Glutamatergic neuron (in vitro differentiated cells): ENCODE results near the gene POTEC. TPM values are rescaled to one million over a fixed set of nuclear protein-coding genes. Genes with fewer than 3 reads are reported as not detected.
"Not testable (repeated sequence)": the region's sequence is repeated elsewhere in the genome, so short reads cannot be mapped to it uniquely, and the experiment has no call there.

Source experiments
- DNase-seq: peaks from one replicate; pipeline ENCODE4 v3.0.0; 2022
- H3K27ac Mint-ChIP-seq: one replicate; pipeline ENCODE4 v1.8.0; 2020; ENCODE audit warnings: mild to moderate bottlenecking, mixed read lengths, inconsistent platforms; ENCODE audit not compliant: unreplicated experiment
- H3K27me3 Mint-ChIP-seq: one replicate; pipeline ENCODE4 v1.8.0; 2020; ENCODE audit warnings: mild to moderate bottlenecking, moderate library complexity, mixed read lengths, inconsistent platforms; ENCODE audit not compliant: unreplicated experiment
- H3K36me3 Mint-ChIP-seq: one replicate; pipeline ENCODE4 v1.8.0; 2020; ENCODE audit warnings: mild to moderate bottlenecking, mixed read lengths, inconsistent platforms; ENCODE audit not compliant: unreplicated experiment
- H3K4me1 Mint-ChIP-seq: one replicate; pipeline ENCODE4 v1.8.0; 2020; ENCODE audit warnings: mild to moderate bottlenecking, low read depth, mixed read lengths, inconsistent platforms; ENCODE audit not compliant: unreplicated experiment
- H3K4me3 Mint-ChIP-seq: one replicate; pipeline ENCODE4 v1.8.0; 2020; ENCODE audit warnings: mild to moderate bottlenecking, mixed read lengths, inconsistent platforms; ENCODE audit not compliant: unreplicated experiment
- H3K9me3 Mint-ChIP-seq: one replicate; pipeline ENCODE4 v1.8.0; 2020; ENCODE audit warnings: mild to moderate bottlenecking, moderate library complexity, mixed read lengths, inconsistent platforms; ENCODE audit not compliant: unreplicated experiment
- total RNA-seq: library from RNA; stranded (reverse); fragmentation: NEBNext Ultra II Directional; extraction: Animal tissue kit (Norgen Biotek cat#: 25700); gene quantifications from one replicate; pipeline ENCODE4 v1.2.1, GENCODE V29; 2021; ENCODE audit not compliant: unreplicated experiment

The POTEC gene
- total RNA-seq, 1 donor from 2014 or later = not detected

DNA sequence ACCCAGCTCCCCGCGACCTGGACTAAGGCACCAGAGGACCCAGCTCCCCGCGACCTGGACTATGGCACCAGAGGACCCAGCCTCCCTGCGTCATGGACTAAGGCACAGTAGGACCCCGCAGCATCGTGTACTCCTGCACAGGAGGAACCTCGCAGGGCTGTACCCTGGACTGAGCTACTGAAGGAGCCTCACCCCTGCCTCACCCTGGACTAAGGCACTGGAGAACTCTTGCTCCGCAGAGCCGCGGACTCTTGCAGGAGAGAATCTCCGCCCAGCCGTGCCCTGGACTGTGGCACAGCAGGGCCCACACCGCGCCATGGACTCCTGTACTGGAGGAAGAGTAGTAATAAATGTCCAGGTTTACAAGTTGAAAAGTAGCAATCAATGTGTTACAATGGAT, 67.9 kb downstream of the POTEC start:
- not testable (repeated sequence) for H3K36me3 Mint-ChIP-seq, H3K27me3 Mint-ChIP-seq, DNase-seq, H3K4me1 Mint-ChIP-seq, H3K27ac Mint-ChIP-seq, H3K4me3 Mint-ChIP-seq, H3K9me3 Mint-ChIP-seq

DNA sequence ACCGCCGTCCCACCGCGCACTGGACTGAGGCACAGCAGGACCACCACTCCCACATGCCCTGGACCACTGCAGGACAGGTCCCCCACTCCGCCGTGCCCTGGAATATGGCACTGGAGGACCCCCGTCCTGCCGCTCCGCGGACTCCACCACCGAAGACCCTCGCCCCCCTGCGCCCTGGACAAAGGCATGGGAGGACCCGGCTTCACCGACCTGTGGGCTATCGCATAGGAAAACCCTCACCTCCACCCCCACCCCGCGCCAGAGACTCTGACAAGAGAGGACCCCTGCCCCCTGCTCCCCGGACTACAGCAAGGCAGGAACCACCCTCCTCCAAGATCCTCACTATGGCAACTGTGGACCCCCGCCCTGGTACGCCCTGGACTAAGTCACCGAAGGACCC, 68.6 kb downstream of the POTEC start:
- H3K4me3 Mint-ChIP-seq, H3K4me1 Mint-ChIP-seq, H3K27ac Mint-ChIP-seq, H3K27me3 Mint-ChIP-seq, H3K9me3 Mint-ChIP-seq, DNase-seq, H3K36me3 Mint-ChIP-seq: not testable (repeated sequence)

DNA sequence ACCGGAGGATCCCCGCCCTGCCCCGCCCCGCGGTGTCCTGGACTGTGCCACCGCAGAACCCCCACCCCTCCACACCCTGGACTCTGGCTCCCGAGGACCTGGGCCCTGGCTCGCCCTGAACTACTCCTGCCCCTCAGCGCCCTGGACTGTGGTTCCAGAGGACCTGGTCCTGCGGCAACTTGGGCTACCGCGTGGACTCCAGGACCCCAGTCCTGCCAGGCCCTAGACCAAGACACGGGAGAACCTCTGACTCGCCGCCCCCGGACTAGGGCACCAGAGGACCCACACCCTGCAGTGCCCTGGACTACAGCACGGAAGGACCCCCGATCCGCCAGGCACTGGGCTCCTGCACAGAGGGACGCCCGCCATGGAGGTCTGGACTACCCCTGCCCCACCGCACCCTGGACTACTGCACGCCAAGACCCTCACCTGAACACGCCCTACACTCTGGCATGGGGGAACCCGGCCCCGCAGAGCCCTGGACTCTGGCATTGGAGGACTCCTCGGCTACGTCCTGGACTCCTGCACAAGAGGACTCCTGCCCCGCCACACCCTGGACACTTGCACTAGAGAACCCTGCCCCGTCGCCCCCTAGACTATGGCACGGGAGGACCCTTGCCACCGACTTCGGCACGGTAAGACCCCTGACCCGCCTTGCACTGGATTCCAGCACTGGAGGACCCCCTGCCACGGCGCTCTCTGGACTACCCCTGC, 69.2 kb downstream of the POTEC start:
- H3K4me3 Mint-ChIP-seq, H3K27ac Mint-ChIP-seq: not testable (repeated sequence)

DNA sequence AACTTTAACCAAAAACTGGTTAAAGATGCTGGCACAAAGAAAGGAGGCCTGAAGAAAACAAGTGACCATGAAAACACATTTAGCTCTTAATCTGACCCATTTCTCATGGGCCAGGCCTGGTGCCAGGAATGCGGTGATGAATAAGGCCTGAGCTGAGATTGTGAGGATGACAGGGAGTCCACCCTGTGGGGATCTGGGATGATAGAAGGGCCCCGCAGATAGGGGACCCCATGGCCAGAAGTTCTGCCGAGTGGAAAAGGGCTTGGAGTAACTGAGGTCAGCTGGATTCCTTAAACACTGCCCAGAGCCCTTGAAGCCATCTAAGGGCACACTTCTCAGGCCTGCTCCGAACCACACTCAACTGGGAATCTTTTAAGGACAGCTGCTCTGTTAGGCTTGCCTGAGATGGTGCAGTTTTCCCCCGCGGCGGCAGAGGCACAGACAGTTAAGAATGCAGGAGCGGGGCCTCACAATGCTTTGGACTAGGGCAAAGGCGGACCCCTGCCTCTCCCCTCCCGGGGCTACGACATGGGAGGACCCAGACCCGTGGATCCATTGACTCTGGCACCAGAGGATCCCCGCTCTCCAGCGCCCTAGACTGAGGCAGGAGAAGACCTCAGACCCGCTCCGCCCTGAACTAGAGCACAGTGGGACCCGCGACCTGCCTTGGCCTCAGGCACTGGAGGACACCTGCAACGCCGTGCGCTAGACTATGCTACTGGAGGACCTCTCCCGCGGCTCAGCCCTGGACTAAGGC, 70.0 kb downstream of the POTEC start:
- H3K27ac Mint-ChIP-seq, H3K4me3 Mint-ChIP-seq, H3K27me3 Mint-ChIP-seq, DNase-seq, H3K4me1 Mint-ChIP-seq, H3K9me3 Mint-ChIP-seq, H3K36me3 Mint-ChIP-seq: not testable (repeated sequence)

More for the DNA sequence above, 69.2 kb downstream of the POTEC start:
- H3K36me3 Mint-ChIP-seq, DNase-seq, H3K27me3 Mint-ChIP-seq, H3K4me1 Mint-ChIP-seq, H3K9me3 Mint-ChIP-seq: not testable (repeated sequence)

DNA sequence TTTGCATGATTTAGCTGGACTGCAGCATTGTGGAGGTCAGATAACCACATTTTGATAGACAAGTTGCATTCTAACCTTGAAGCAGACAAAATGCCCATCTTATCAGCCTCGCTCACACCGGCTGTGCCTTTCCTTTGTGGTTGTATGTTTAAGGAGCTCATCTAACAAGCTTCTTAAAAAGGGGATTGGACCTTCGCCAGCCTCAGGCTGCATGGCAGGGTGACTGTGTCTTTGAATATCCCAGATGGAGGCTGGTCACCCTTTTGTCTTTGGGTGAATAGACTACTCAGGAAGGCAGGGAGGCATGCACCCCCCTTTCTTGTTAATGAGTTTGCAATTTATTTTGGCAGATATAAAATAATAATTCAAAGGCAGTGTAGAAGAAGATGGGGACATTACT, 72.1 kb downstream of the POTEC start:
- H3K36me3 Mint-ChIP-seq, H3K9me3 Mint-ChIP-seq, H3K4me1 Mint-ChIP-seq, DNase-seq, H3K4me3 Mint-ChIP-seq, H3K27me3 Mint-ChIP-seq, H3K27ac Mint-ChIP-seq: not testable (repeated sequence)

GRCh38 chr18:14470446-14470845, 73.0 kb downstream of the POTEC start:
- not testable (repeated sequence) for H3K27ac Mint-ChIP-seq, H3K36me3 Mint-ChIP-seq, H3K4me3 Mint-ChIP-seq, H3K27me3 Mint-ChIP-seq, H3K4me1 Mint-ChIP-seq, H3K9me3 Mint-ChIP-seq, DNase-seq

- not testable (repeated sequence) for H3K4me3 Mint-ChIP-seq, H3K27ac Mint-ChIP-seq, DNase-seq, H3K4me1 Mint-ChIP-seq, H3K27me3 Mint-ChIP-seq, H3K9me3 Mint-ChIP-seq, H3K36me3 Mint-ChIP-seq
Measured at GRCh38 chr18:14470046-14470445, 73.4 kb downstream of the POTEC start.

DNA sequence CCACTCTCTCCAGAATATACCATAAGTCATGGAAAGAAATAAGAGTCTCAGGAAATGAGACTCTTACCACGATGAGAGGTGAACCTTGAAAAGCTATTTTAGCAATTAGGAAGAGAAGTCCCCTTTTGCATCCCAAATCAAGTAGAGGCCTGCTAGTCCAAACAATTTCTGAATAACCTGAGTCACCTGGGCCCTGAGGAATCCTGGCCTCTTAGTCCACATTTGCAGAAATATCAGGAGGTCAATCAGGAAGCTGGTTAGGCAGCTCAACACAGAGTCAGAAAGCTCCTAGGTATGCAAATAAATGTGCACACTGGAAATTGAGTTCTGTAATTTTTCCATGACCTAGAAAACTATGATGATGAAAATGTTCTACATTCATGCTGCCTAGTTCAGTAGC, 77.4 kb downstream of the POTEC start:
- H3K27me3 Mint-ChIP-seq, H3K4me3 Mint-ChIP-seq, DNase-seq, H3K27ac Mint-ChIP-seq, H3K4me1 Mint-ChIP-seq, H3K36me3 Mint-ChIP-seq: not testable (repeated sequence)
- H3K9me3 Mint-ChIP-seq = peaks cover 13% of the 10 kb centered on the region

Other genes starting within 250 kb of the POTEC start
- gene ANKRD30B, start 204.6 kb upstream of the POTEC start, total RNA-seq = not detected